ENCODE data around the gene MARCHF5. TPM values are rescaled to one million over a fixed set of nuclear protein-coding genes. Genes with fewer than 3 reads are reported as not detected.

The MARCHF5 gene, protein sequence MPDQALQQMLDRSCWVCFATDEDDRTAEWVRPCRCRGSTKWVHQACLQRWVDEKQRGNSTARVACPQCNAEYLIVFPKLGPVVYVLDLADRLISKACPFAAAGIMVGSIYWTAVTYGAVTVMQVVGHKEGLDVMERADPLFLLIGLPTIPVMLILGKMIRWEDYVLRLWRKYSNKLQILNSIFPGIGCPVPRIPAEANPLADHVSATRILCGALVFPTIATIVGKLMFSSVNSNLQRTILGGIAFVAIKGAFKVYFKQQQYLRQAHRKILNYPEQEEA
- 10 to 100 TPM in 3 of 4 donors, 1 to 10 TPM in 1; 9.1 to 22.1 (median 18.6) TPM for total RNA-seq

DNA sequence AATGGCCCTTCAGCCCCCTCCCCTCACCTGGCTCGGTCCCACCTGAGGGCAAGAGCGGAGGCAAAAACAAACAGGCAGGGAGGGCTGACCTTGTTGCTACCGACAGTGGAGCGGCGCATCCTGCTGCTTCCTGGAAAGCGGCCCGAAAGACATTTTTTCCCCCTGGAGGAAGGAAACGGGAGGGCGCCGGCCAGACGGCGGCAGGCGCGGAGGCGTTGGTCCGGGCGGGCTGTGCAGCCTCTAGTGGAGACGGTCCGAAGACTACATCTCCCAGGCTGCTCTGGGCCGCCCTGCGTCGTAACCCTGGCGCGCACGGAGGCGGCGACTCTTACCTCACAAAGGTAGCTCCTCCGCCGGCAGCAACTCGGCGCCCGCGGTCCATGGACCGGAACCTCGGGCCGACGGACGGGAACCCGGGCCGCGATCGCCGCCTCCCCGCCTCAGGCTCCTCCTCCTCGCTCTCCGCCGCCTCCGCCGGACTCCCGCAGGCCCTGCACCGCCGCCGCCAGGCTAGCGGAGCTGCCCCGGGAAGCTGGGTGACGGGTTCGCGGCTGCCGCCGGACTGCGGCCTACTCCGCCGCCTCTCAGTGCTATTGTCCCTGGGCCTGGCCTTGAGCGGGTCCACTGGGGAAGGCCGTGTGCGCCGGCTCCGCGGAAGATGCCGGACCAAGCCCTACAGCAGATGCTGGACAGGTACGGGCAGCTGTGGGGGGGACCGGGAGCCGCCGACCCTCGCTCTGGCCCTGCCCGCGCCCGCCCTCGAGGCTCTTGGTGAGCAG lies at the start of gene MARCHF5, which contains the start of gene CPEB3:
Gene MARCHF5 (plus strand): TSS at position 331 of the 779 bp plus-strand sequence. CDS start 328 bp downstream, at position 659.
Gene CPEB3 (minus strand): TSS at position 242 of the 779 bp plus-strand sequence. CDS start 50,728 bp downstream, outside the sequence.
- peak; percentile 45 to 80 for TF ChIP-seq POLR2A (IDR thresholded peaks at IDR 0.05)
- TF ChIP-seq, protein P1, sequence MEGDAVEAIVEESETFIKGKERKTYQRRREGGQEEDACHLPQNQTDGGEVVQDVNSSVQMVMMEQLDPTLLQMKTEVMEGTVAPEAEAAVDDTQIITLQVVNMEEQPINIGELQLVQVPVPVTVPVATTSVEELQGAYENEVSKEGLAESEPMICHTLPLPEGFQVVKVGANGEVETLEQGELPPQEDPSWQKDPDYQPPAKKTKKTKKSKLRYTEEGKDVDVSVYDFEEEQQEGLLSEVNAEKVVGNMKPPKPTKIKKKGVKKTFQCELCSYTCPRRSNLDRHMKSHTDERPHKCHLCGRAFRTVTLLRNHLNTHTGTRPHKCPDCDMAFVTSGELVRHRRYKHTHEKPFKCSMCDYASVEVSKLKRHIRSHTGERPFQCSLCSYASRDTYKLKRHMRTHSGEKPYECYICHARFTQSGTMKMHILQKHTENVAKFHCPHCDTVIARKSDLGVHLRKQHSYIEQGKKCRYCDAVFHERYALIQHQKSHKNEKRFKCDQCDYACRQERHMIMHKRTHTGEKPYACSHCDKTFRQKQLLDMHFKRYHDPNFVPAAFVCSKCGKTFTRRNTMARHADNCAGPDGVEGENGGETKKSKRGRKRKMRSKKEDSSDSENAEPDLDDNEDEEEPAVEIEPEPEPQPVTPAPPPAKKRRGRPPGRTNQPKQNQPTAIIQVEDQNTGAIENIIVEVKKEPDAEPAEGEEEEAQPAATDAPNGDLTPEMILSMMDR (IDR thresholded peaks at IDR 0.05): peak; percentile 48 to 90 (median 76)
- peak within 1 kb of the TSS; percentile 86 to 93 (median 88) for H3K27ac ChIP-seq
- peaks cover 0 to 9% (median 0%) of the 10 kb centered on the region in 3 donors for H3K36me3 ChIP-seq
- H3K4me1 ChIP-seq: peaks cover 0 to 14% (median 0%) of the 10 kb centered on the region in 4 donors
- H3K27me3 ChIP-seq: no peaks in the 10 kb centered on the region
- DNase-seq: peak; percentile 93 to 98 (median 98)
- peak within 1 kb of the TSS; percentile 78 to 99 (median 89) for H3K4me3 ChIP-seq
- no peaks in the 10 kb centered on the region for H3K9me3 ChIP-seq

DNA sequence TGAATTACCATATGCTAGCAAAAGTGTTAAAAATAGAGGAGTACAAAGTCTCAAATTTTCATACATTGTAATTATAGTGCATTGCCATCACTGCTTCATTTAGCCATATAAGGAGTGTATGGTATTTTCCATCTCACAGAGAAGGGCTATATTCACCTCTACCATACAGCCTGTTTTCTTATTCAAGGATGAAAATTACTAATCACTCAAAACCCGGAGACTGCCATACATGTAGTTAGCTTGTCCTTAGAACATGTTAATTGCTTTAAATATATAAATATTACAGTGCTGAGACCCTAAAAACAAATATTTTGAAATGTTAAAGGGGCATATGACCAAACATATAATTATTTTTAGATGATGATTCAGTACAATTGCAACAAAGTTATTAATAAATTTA lies 49.5 kb upstream of the MARCHF5 start:
- Histone ChIP-seq H3K9me3 (no peaks in the 10 kb centered on the region), H3K4me3 (peak overlapping the region in 1 of 4 donors; percentile 86), H3K27me3 (no peaks in the 10 kb centered on the region), H3K4me1 (peaks cover 0 to 23% (median 4%) of the 10 kb centered on the region in 4 donors), H3K36me3 (no peaks in the 10 kb centered on the region), H3K27ac (peak overlapping the region; percentile 74 to 89 (median 86))
- no peak for DNase-seq
- TF ChIP-seq POLR2A (IDR thresholded peaks at IDR 0.05): no peak
- TF ChIP-seq, protein P1 (IDR thresholded peaks at IDR 0.05): no peak

DNA sequence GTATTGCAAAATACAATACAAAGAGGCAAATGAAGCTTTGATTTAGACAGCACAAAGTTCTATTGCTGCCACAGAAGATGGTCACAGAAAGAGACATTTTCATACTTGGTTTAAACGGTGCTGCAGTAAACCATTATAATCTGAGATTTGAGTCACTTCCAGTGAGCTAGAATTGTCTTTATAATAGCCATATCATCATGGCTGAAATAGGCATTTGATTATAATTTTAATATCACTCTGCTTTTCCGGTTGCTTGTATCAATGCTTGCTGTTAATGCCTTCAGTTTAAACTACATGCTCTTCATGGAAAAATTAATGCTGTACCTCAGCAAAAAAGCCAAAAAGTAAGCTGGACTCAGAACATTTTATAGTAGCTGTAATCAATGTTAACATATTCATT lies 48.6 kb upstream of the MARCHF5 start:
- no peaks in the 10 kb centered on the region for H3K27me3 ChIP-seq
- no peak overlapping the region for H3K27ac ChIP-seq
- DNase-seq: no peak
- no peaks in the 10 kb centered on the region for H3K36me3 ChIP-seq
- peaks cover 0 to 20% (median 4%) of the 10 kb centered on the region in 4 donors for H3K4me1 ChIP-seq
- H3K4me3 ChIP-seq: peak overlapping the region in 1 of 4 donors; percentile 37
- TF ChIP-seq POLR2A (IDR thresholded peaks at IDR 0.05): no peak
- TF ChIP-seq, protein P1 (IDR thresholded peaks at IDR 0.05): no peak
- no peaks in the 10 kb centered on the region for H3K9me3 ChIP-seq

DNA sequence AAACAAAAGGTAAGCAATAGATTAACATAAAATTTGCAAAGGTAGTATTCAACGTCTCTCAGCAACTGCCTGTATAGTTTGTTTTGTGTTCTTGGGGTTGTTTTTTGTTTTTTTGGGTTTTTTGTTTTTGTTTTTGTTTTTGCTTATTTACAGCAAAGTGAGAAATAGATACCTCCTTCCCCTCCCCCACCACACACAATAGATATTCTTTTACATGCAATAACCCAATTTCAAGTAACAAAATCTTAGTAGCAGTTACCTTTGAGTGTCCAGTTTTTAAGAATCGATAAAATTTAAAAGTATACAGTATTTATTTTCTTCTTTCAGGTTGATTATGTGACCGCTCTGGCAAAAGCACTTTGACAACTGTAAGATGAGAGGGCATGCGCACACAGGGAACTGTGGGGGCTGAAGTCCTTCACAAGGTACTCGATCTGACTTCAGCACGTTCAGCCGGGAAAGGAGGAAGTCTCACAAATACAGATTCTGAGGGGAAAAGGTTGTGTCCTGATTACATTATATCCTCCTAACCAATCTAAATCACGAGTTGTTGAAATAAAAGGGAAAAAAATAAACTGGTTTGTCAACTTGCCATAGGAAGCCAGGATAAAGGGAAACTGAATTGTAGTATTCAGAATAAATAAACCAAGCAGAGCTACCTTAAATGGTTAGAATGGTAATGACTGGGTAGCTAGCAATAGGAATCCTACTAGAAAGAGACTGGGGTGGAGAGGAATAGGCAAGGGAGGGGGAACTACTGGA lies 47.9 kb upstream of the MARCHF5 start:
- peak overlapping the region in 2 of 4 donors; percentile 28 to 46 for H3K27ac ChIP-seq
- no peak for TF ChIP-seq POLR2A (IDR thresholded peaks at IDR 0.05)
- TF ChIP-seq, protein P1 (IDR thresholded peaks at IDR 0.05): peak in 2 of 6 experiments; percentile 6 to 16

DNA sequence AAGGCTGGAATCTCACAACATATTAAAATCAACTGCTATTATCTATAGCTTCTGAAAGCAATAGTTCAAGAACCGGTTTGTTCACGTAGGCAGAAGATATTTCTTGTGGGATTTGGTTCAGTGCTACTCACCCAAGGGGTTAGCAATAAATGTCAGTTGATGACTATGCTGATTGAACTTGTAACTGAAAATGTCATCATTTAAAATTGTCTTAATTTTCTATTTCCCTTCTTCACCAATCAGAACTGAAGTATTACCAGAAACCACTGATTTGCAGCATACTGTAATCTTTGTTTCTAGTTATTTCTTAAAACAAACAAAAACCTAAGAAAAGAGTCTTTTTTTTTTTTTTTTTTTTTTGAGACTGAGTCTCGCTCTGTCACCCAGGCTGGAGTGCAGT lies 46.2 kb upstream of the MARCHF5 start:
- no peaks in the 10 kb centered on the region for H3K27me3 ChIP-seq

More for the DNA sequence above, 47.9 kb upstream of the MARCHF5 start:
- H3K4me3 ChIP-seq: peak overlapping the region in 2 of 4 donors; percentile 37 to 45
- H3K27me3 ChIP-seq: no peaks in the 10 kb centered on the region
- H3K36me3 ChIP-seq: no peaks in the 10 kb centered on the region
- H3K9me3 ChIP-seq: no peaks in the 10 kb centered on the region
- DNase-seq: peak; percentile 52 to 84 (median 64)
- peaks cover 0 to 13% (median 4%) of the 10 kb centered on the region in 4 donors for H3K4me1 ChIP-seq

More for the DNA sequence above, 46.2 kb upstream of the MARCHF5 start:
- TF ChIP-seq POLR2A (IDR thresholded peaks at IDR 0.05): no peak
- TF ChIP-seq, protein P1 (IDR thresholded peaks at IDR 0.05): no peak
- H3K9me3 ChIP-seq: no peaks in the 10 kb centered on the region
- no peak overlapping the region for H3K27ac ChIP-seq
- H3K4me3 ChIP-seq: no peak overlapping the region
- H3K36me3 ChIP-seq: no peaks in the 10 kb centered on the region
- no peak for DNase-seq
- H3K4me1 ChIP-seq: peaks cover 0 to 13% (median 1%) of the 10 kb centered on the region in 4 donors
